OCI-LY7 (cell line): ENCODE results near the gene SLC35C1.

Experiments used
- CTCF ChIP-seq: fragments of 200-600 bp; sonication (generic); conservative IDR thresholded peaks from 2 replicates; pipeline ENCODE4 v1.5.1; 2014; ENCODE audit warnings: mild to moderate bottlenecking, antibody characterized with exemption, low read length, moderate library complexity, mixed read lengths
- EZH2phosphoT487 ChIP-seq: fragments of 200-600 bp; sonication (generic); IDR thresholded peaks from 2 replicates; pipeline ENCODE4 v1.6.1; 2018; ENCODE audit warnings: low read depth, borderline replicate concordance, mild to moderate bottlenecking, mixed run types, antibody characterized with exemption, low read length, moderate library complexity, mixed read lengths

- no peak for TF ChIP-seq CTCF
- no peak for TF ChIP-seq EZH2phosphoT487
Measured at GRCh38 chr11:45860764-45861510, 56.0 kb downstream of the SLC35C1 start.
